Measurements from ENCODE around the gene ADISSP. TPM values are rescaled to one million over a fixed set of nuclear protein-coding genes. Genes with fewer than 3 reads are reported as not detected.

The ADISSP gene
- total RNA-seq, 1 donor from 2014 or later: 62.9 TPM

DNA sequence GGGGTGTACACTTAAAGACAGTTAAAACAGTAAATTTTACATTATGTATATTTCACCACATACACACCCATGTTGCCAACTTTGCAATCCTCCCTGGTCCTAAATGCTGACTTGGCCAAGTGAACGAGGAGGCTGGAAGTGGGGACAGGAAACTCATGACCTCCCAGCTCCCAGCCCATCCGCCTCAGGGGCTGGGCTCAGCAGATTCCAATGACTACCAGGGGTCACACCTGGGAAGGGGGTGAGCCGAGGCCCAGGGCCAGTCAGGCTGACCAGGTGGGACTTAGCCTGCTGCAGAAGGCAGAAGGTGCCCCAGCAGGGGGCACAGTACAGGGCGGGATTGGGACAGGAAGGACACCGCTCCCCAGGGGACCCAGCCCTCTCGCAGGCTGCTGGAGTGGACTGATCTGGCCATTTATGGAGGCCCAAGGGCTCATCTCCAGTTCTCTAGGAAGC, 57.5 kb downstream of the ADISSP start:
- intact Hi-C loops (cut with micrococcal nuclease): loop anchor here (1.0 to 2.0 kb wide), 2 partner anchors 33 to 146 kb away; no protein-coding TSS in a partner anchor
- Mint-ChIP-seq H3K27ac (no peak overlapping the region), H3K9me3 (no peaks in the 10 kb centered on the region), H3K4me3 (no peak overlapping the region), H3K4me1 (peaks cover 3% of the 10 kb centered on the region), H3K27me3 (peaks cover 7% of the 10 kb centered on the region), H3K36me3 (ENCODE audit: low read depth) (no peaks in the 10 kb centered on the region)
- no peak for DNase-seq

DNA sequence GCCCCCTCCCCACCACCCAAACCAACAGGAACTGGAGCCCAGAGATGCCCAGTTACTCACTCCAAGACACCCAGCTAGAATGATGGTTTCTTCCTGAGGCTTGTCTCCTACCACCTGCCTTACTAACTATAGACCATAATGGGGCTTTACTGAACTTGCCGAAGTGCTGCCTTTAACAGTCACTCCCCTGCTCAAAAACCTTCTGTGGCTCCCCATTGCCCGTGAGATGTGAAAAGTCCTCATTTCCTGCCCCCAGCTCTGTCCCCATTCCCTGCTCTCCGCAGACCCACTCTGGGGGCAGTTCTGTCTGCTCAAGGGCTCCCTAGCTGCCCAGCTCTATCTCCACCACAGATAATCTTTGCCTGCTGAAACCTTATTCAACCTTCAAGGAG, 60.0 kb downstream of the ADISSP start:
- H3K36me3 Mint-ChIP-seq (ENCODE audit: low read depth): no peaks in the 10 kb centered on the region
- H3K27me3 Mint-ChIP-seq: peaks cover 9% of the 10 kb centered on the region
- H3K4me1 Mint-ChIP-seq: peaks cover 3% of the 10 kb centered on the region
- no peaks in the 10 kb centered on the region for H3K9me3 Mint-ChIP-seq
- H3K4me3 Mint-ChIP-seq: no peak overlapping the region
- no peak for DNase-seq
- intact Hi-C loops (cut with micrococcal nuclease): no loop called here
- H3K27ac Mint-ChIP-seq: no peak overlapping the region

DNA sequence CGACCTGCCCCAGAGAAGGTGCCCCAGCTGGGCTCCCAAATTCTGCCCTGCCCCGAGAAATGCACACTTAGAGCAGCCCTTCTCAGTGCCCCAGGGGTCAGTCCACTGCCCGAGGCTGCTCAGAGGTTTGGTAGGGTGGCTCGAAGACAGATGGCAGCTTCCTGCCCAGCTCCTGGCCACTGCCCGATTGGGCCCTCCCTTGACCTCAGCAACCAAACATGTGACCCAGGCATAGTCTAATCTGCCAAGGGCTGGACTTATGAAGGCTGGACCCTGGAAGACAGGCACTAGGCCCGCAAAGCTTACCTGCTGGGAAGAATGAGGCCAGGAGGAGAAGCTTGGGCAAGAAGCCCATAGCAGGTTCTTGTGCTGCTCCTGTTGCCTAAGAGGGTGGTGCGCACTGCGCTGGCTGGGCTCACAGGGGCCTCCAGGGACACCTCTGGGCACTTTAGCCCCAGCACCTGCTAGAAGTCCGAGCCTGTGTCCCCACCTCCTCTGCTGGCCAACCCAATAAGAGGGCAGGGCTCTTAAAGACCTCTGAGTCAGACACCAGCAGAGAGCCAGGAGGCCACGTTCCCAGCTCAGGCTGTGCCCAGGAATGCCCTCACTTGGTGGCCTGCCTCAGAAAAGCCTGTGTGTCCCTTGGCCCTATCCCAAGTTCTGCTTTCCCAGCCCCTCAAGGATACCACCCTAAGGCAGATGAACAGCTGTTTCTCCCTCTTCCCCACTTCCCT, 60.6 kb downstream of the ADISSP start:
- intact Hi-C loops (cut with micrococcal nuclease): no loop called here
- Mint-ChIP-seq H3K36me3 (ENCODE audit: low read depth) (no peaks in the 10 kb centered on the region), H3K9me3 (no peaks in the 10 kb centered on the region)

DNA sequence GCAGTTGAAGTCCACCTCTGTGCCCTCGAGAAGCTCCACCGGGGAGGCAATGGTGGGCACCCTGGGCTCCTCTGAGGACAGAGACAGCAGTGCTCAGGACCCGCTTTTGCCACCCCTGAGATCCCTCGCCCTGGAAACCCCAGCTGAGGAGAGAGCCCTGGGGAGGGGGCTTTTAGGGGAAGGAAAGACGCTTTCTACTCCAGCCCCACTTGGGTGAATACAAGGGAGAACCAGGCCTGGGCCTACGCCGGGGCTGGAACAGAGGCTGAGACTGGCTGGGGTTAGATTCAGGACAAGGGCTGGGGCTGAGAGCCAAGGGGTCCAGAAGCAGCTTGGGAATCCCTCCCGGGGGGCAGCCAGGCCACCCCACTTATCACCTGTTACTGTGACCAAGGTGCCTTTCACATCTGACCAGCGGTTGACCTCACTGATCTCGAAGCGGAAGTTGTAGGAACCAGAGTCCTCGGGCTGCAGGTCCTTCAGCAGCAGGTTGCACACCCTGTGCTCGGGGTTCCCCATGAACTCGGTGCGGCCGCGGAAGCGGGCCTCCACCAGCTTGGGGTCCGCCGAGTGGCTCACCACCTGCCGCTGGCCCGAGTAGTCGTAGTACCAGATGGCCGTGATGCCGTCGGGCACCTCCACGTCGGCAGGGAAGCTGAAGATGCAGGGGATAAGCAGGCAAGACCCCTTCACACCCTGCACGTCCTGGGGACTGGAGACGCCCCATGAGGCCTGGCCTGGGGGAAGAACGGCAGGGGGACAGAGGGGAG, 61.4 kb downstream of the ADISSP start:
- Mint-ChIP-seq H3K27ac (no peak overlapping the region), H3K27me3 (peaks cover 9% of the 10 kb centered on the region), H3K9me3 (no peaks in the 10 kb centered on the region), H3K36me3 (ENCODE audit: low read depth) (no peaks in the 10 kb centered on the region), H3K4me1 (peaks cover under 1% of the 10 kb centered on the region), H3K4me3 (no peak overlapping the region)
- DNase-seq: no peak
- intact Hi-C loops (cut with micrococcal nuclease): no loop called here

More for the DNA sequence above, 60.6 kb downstream of the ADISSP start:
- no peak for DNase-seq
- H3K27me3 Mint-ChIP-seq: peaks cover 9% of the 10 kb centered on the region
- H3K4me3 Mint-ChIP-seq: no peak overlapping the region
- H3K27ac Mint-ChIP-seq: no peak overlapping the region
- peaks cover 3% of the 10 kb centered on the region for H3K4me1 Mint-ChIP-seq

DNA sequence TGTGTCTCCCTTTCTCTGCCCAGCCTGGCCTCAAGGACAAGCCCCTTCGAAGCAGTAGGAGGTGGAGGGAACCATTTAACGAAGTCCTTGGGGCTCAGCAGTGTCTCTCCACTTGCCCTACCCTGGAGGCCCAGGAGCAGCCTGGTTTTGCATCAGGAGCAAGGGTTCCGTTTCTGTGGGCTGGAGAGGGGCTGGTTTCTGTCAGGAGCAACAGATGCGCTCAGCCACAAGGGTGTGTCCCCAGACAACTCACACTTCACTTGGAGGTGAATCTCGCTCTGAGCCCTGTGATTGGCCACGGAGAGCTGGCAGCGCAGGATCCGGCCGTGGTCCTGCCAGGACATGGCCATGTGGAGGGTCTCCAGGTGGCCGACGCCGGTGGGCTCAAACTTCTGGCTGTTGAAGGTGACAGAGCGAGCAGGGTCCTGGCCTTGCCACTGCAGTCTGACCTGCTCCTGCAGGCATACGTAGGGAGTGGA, 62.0 kb downstream of the ADISSP start:
- H3K27ac Mint-ChIP-seq: no peak overlapping the region
- no peak for DNase-seq
- no peak overlapping the region for H3K4me3 Mint-ChIP-seq
- intact Hi-C loops (cut with micrococcal nuclease): no loop called here
- peaks cover 9% of the 10 kb centered on the region for H3K27me3 Mint-ChIP-seq
- no peaks in the 10 kb centered on the region for H3K36me3 Mint-ChIP-seq (ENCODE audit: low read depth)
- no peaks in the 10 kb centered on the region for H3K9me3 Mint-ChIP-seq
- no peaks in the 10 kb centered on the region for H3K4me1 Mint-ChIP-seq

DNA sequence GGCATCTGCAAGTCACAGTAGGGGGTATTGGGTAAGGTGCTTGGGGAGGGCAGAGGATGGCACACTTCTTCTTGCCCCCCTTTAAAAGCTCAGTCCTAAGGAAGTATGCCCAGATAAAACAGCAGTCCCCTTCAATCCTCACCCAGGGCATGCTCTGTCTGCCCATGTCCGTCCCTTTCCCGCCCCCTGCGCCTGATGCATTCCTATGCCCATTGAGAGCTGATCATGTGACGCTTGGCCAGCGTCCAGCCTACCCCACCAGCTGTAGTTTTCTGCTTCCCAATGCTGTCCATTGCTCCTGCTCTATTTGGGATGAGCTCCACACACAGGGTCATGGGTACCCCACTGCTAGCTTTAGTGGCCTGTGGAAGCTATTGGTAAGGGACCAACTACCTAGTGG, 63.5 kb downstream of the ADISSP start:
- H3K27ac Mint-ChIP-seq: no peak overlapping the region
- peaks cover 8% of the 10 kb centered on the region for H3K27me3 Mint-ChIP-seq
- no peaks in the 10 kb centered on the region for H3K36me3 Mint-ChIP-seq (ENCODE audit: low read depth)
- DNase-seq: no peak
- intact Hi-C loops (cut with micrococcal nuclease): no loop called here
- no peak overlapping the region for H3K4me3 Mint-ChIP-seq
- H3K4me1 Mint-ChIP-seq: no peaks in the 10 kb centered on the region
- H3K9me3 Mint-ChIP-seq: no peaks in the 10 kb centered on the region

Other genes with a start within 250 kb of the ADISSP start
- not detected in 2 replicates for gene GFRA4, start 104.4 kb downstream of the ADISSP start, total RNA-seq
- not detected in 2 replicates for gene ADAM33, start 85.7 kb downstream of the ADISSP start, total RNA-seq
- gene SIGLEC1, start 55.2 kb downstream of the ADISSP start, total RNA-seq: not detected in 2 replicates
- not detected in 2 replicates for gene HSPA12B, start 35.1 kb downstream of the ADISSP start, total RNA-seq
- not detected in 2 replicates for gene SPEF1, start 13.7 kb upstream of the ADISSP start, total RNA-seq
- 72.8 and 74.4 TPM in 2 replicates for gene CENPB, start 19.0 kb upstream of the ADISSP start, total RNA-seq
- 70.7 and 75.5 TPM in 2 replicates for gene CDC25B, start 28.6 kb upstream of the ADISSP start, total RNA-seq
- 13.0 and 13.5 TPM in 2 replicates for gene AP5S1, start 52.8 kb upstream of the ADISSP start, total RNA-seq
- gene MAVS, start 79.1 kb upstream of the ADISSP start, total RNA-seq: 39.3 and 40.2 TPM in 2 replicates
- gene PANK2, start 121.6 kb upstream of the ADISSP start, total RNA-seq: 45.4 and 52.2 TPM in 2 replicates
- 13.6 and 15.4 TPM in 2 replicates for gene RNF24, start 247.8 kb upstream of the ADISSP start, total RNA-seq

Data from activated CD4-positive, alpha-beta T cell treated with anti-CD3 and anti-CD28 coated beads, Interleukin-2, amount 10 ng/mL, durations not matched to agents 24 days and 14 days (primary cell).